Heart left ventricle (tissue), 16 donors: ENCODE data around the gene ARRB1. TPM values are rescaled to one million over a fixed set of nuclear protein-coding genes. Genes with fewer than 3 reads are reported as not detected.
A peak's percentile ranks its signal among the peaks of the same experiment; 100 is the strongest.
"Not testable (repeated sequence)": the region's sequence is repeated elsewhere in the genome, so short reads cannot be mapped to it uniquely, and the experiment has no call there.

ENCODE experiments used
- ATAC-seq, 4 donors: fragments of 200-7000 bp; cut with Tn5 transposase; one replicate each; pipeline ENCODE4 v1.9.1; 2020 to 2022; ENCODE audit warnings: moderate library complexity in 4 of 4, mild to moderate bottlenecking in 3 of 4, moderate number of reproducible peaks in 1 of 4
- DNase-seq, 5 donors: peaks; one replicate each; pipeline ENCODE4 v3.0.0-alpha.2; 2020
- H3K27ac ChIP-seq, 12 donors: fragments of 200-600 bp; sonication (generic) in 4 of 12; one replicate each; pipeline versions ENCODE4 v1.5.0 to v1.8.0; 2016 to 2022; ENCODE audit warnings: mild to moderate bottlenecking in 2 of 12
- H3K27me3 ChIP-seq, 9 donors: fragments of 200-600 bp; sonication (generic) in 2 of 9; one replicate each; pipeline versions ENCODE4 v1.5.1 to v1.8.0; 2016 to 2022; ENCODE audit warnings: mild to moderate bottlenecking in 3 of 9
- H3K36me3 ChIP-seq, 9 donors: fragments of 200-600 bp; sonication (generic) in 2 of 9; one replicate each; pipeline versions ENCODE4 v1.5.0 to v1.8.0; 2018 to 2022; ENCODE audit warnings: mild to moderate bottlenecking in 2 of 9
- H3K4me1 ChIP-seq, 12 donors: fragments of 200-600 bp; sonication (generic) in 4 of 12; one replicate each; pipeline versions ENCODE4 v1.5.0 to v1.8.0; 2016 to 2022; ENCODE audit warnings: mild to moderate bottlenecking in 3 of 12
- H3K4me3 ChIP-seq, 12 donors: fragments of 200-600 bp; sonication (generic) in 4 of 12; one replicate each; pipeline versions ENCODE4 v1.5.0 to v1.8.0; 2017 to 2022; ENCODE audit warnings: mild to moderate bottlenecking in 9 of 12, moderate library complexity in 4 of 12
- H3K9me3 ChIP-seq, 12 donors: fragments of 200-600 bp; sonication (generic) in 4 of 12; one replicate each; pipeline versions ENCODE4 v1.5.0 to v1.8.0; 2016 to 2022; ENCODE audit warnings: mild to moderate bottlenecking in 1 of 12
- CTCF ChIP-seq, 12 donors: fragments of 200-600 bp; sonication (generic) in 4 of 12; IDR thresholded peaks; one replicate each; pipeline versions ENCODE4 v1.5.0 to v1.8.0; 2018 to 2022; ENCODE audit warnings: antibody characterized with exemption in 12 of 12, mild to moderate bottlenecking in 5 of 12
- POLR2A ChIP-seq, 2 donors: fragments of 450-650 bp; IDR thresholded peaks; one replicate each; pipeline ENCODE4 v1.6.1; 2017; ENCODE audit warnings: antibody characterized with exemption in 2 of 2, mild to moderate bottlenecking in 2 of 2, moderate library complexity in 2 of 2
- WGBS, 4 donors: extraction: QIAGEN DNeasy Blood & Tissue Kit in 2 of 4; methylation state at CpG; one replicate each; pipeline versions ENCODE4 v1.1.5 to v1.1.7; 2013 to 2018; 5-methylcytosine and 5-hydroxymethylcytosine counted together
- intact Hi-C, 10 donors: fragments of 100-400 bp; cut with DNase I; formaldehyde crosslinking; loops; one replicate each; pipeline versions ENCODE4 v1.11.1 to v1.14.2; 2022
- polyA plus RNA-seq, 2 donors: library from polyadenylated mRNA; stranded (reverse); fragments of 200-250 nt; gene quantifications; one replicate each; pipeline ENCODE4 v1.2.3, GENCODE V29; 2013
- total RNA-seq, 9 donors: library from RNA; depleted of rRNA in 2 of 9; stranded (reverse); fragments of >200 nt in 2 of 9; fragmentation: NEBNext Ultra II Directional in 3 of 9; extraction: Animal tissue kit (Norgen Biotek cat#: 25700) in 3 of 9; gene quantifications; one replicate each; pipeline versions ENCODE4 v1.1.0 to v1.2.4, GENCODE V29; 2016 to 2023
- donor health status: ischemic (EF 13 %, LVEDD 7.1; RV severe dilation, severe dysfunction).
- donor health status: healthy with polysubstance abuse.
- donor health status: DM: no; HTN: yes; CAD: no.
- donor health status: DM: no; HTN: no; CAD: no.
- donor health status: ischemic (EF 25% LVEDD 6.9; RV normal size, moderate dysfunction).
- donor health status: ischemic (EF 25% LVEDD 5.7; RV mildly dilated, moderate dysfunction).
- donor health status: healthy.
- donor health status: DM: yes; HTN: yes; CAD: no.
- donor health status: ischemic (EF 35%, LVEDD 5.7; RV mildly dilated, moderate dysfunction).
- donor health status: nonischemic (EF 11% LVEDD 7.7; RV severe dilation, severe dysfunction).
- donor health status: DM: yes; HTN: yes; CAD: no.
- donor health status: PGD.
- donor health status: ischemic (EF 29% LVEDD 5.4; RV normal size, mild dysfunction).
- donor health status: nonischemic (EF 23%, LVEDD 6.1; RV moderate dilation, normal function).

ARRB1 gene
- total and polyA plus RNA-seq, 11 donors = 7.9 to 58.9 (median 25.4) TPM

- H3K4me1 ChIP-seq = peaks cover 16 to 91% (median 52%) of the 10 kb centered on the region in 12 donors
- no peak overlapping the region for H3K4me3 ChIP-seq
- H3K36me3 ChIP-seq = peaks cover 0 to 4% (median 0%) of the 10 kb centered on the region in 9 donors
- H3K27ac ChIP-seq = peak overlapping the region in 1 of 12 donors; percentile 91
- WGBS, 4 donors = 66 to 85% (median 76%) methylated on average over 11 of the region's 11 CpGs
- H3K9me3 ChIP-seq = no peaks in the 10 kb centered on the region
- ATAC-seq = no peak
- no peak for DNase-seq
- intact Hi-C loops = loop anchor here in 1 of 10 donors (5.0 kb wide), 1 partner anchor 53 kb away; no protein-coding TSS in a partner anchor
- no peaks in the 10 kb centered on the region for H3K27me3 ChIP-seq
- TF ChIP-seq CTCF (IDR thresholded peaks at IDR 0.05) = no peak
- no peak for TF ChIP-seq POLR2A (IDR thresholded peaks at IDR 0.05)
These were observed 16.5 kb downstream of the ARRB1 start for GRCh38 chr11:75334976-75335375.

DNA sequence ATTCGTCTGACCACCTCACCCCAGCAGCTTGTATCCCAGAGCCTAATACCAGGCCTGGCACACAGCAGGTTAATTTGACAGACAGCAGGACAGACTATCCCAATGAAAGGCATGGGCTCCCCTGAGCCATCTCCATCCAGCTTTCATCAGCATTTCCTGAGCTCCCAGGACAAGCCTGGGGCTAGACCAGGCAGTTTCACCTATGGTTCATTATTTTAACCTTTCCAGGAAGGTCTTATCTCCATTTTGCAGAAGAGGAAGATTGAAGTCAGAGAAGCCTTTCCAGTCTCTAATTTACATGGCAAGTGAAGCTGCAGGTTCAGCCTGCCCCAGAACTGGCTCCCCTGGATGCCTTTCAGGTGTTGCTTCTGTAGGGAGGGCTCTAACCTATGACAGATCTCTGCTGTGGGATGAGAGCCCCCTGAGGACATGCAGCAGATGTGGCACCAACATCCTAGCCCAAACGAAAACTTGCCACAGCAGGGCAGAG is 17.0 kb downstream of the ARRB1 start:
- TF ChIP-seq CTCF (IDR thresholded peaks at IDR 0.05) = no peak
- TF ChIP-seq POLR2A (IDR thresholded peaks at IDR 0.05) = no peak
- no peak for ATAC-seq
- no peaks in the 10 kb centered on the region for H3K27me3 ChIP-seq
- no peaks in the 10 kb centered on the region for H3K9me3 ChIP-seq
- WGBS, 4 donors = 69 to 88% (median 87%) methylated on average over 2 of the region's 2 CpGs
- no peak overlapping the region for H3K4me3 ChIP-seq
- intact Hi-C loops = no loop called here
- peaks cover 0 to 4% (median 0%) of the 10 kb centered on the region in 9 donors for H3K36me3 ChIP-seq
- peaks cover 11 to 91% (median 48%) of the 10 kb centered on the region in 12 donors for H3K4me1 ChIP-seq
- DNase-seq = no peak
- H3K27ac ChIP-seq = peak overlapping the region in 1 of 12 donors; percentile 91

DNA sequence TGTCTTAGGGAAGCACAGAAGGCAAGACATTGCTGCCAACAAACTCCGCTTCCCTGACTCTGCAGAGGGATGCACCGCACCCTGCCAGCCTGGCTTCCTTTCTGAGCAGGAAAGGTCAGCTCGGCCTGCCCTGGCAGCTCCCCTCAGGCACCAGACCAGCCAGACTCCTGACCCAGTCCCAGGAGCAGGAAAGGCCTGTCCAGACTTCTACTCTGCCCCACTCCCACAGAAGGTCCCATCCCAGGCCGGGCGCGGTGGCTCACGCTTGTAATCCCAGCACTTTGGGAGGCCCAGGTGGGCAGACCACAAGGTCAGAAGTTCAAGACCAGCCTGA is 17.7 kb downstream of the ARRB1 start:
- Histone ChIP-seq H3K27me3 (no peaks in the 10 kb centered on the region), H3K9me3 (no peaks in the 10 kb centered on the region), H3K27ac (peak overlapping the region in 2 of 12 donors; percentile 20 to 91), H3K4me3 (no peak overlapping the region), H3K4me1 (peaks cover 4 to 91% (median 44%) of the 10 kb centered on the region in 12 donors), H3K36me3 (peaks cover 0 to 4% (median 0%) of the 10 kb centered on the region in 9 donors)
- no peak for DNase-seq
- intact Hi-C loops = no loop called here
- no peak for TF ChIP-seq POLR2A (IDR thresholded peaks at IDR 0.05)
- no peak for TF ChIP-seq CTCF (IDR thresholded peaks at IDR 0.05)
- WGBS, 4 donors = 74 to 100% (median 86%) methylated on average over 4 to 7 of the region's 7 CpGs
- ATAC-seq = no peak

- DNase-seq (no peak), ATAC-seq (no peak)
- H3K9me3 ChIP-seq = no peaks in the 10 kb centered on the region
- intact Hi-C loops = no loop called here
- H3K4me1 ChIP-seq = peaks cover 0 to 91% (median 43%) of the 10 kb centered on the region in 12 donors
- no peak overlapping the region for H3K4me3 ChIP-seq
- no peak for TF ChIP-seq POLR2A (IDR thresholded peaks at IDR 0.05)
- TF ChIP-seq CTCF (IDR thresholded peaks at IDR 0.05) = no peak
- H3K27me3 ChIP-seq = no peaks in the 10 kb centered on the region
- peak overlapping the region in 2 of 12 donors; percentile 20 to 91 for H3K27ac ChIP-seq
- H3K36me3 ChIP-seq = peaks cover 0 to 4% (median 0%) of the 10 kb centered on the region in 9 donors
- WGBS, 4 donors = 79 to 89% (median 87%) methylated on average over 8 of the region's 8 CpGs
These were observed 18.2 kb downstream of the ARRB1 start for GRCh38 chr11:75333022-75333806.

- peaks cover 0 to 84% (median 30%) of the 10 kb centered on the region in 12 donors for H3K4me1 ChIP-seq
- H3K36me3 ChIP-seq, H3K27me3 ChIP-seq, H3K9me3 ChIP-seq, intact Hi-C loops, H3K27ac ChIP-seq, DNase-seq, ATAC-seq, H3K4me3 ChIP-seq: not testable (repeated sequence)
- WGBS, 4 donors = 93 to 96% (median 95%) methylated on average over 9 of the region's 9 CpGs
These were observed 19.7 kb downstream of the ARRB1 start for GRCh38 chr11:75331761-75332160.

DNA sequence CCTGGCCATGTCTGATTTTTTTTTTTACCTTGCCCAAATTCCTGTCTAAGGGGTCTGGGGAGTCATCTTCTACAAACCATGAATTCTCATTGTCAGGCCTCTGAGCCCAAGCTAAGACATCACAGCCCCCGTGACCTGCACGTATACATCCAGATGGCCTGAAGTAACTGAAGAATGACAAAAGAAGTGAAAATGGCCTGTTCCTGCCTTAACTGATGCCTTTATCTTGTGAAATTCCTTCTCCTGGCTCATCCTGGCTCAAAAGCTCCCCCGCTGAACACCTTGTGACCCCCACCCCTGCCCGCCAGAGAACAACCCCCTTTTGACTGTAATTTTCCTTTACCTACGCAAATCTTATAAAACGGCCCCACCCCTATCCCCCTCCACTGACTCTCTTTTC is 20.2 kb downstream of the ARRB1 start:
- H3K9me3 ChIP-seq, H3K27me3 ChIP-seq, DNase-seq, ATAC-seq, H3K27ac ChIP-seq, H3K4me3 ChIP-seq, intact Hi-C loops, H3K36me3 ChIP-seq: not testable (repeated sequence)
- H3K4me1 ChIP-seq = peaks cover 0 to 84% (median 30%) of the 10 kb centered on the region in 12 donors
- 95 to 99% (median 97%) methylated on average over 6 of the region's 6 CpGs for WGBS, 4 donors

DNA sequence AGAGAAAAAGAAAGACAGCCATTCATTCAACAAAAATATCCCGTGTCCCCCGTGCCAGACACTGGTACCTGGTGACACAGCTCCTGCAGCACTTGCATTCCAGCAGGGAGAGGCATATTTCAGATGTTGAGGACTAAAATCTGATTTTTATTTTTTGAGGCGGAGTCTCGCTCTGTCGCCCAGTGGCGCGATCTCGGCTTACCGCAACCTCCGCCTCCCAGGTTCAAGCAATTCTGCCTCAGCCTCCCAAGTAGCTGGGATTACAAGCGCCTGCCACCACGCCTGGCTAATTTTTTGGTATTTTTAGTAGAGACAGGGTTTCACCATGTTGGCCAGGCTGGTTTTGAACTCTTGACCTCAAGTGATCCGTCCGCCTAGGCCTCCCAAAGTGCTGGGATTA is 20.6 kb downstream of the ARRB1 start:
- intact Hi-C loops, DNase-seq, H3K36me3 ChIP-seq, H3K27me3 ChIP-seq, H3K9me3 ChIP-seq, H3K4me3 ChIP-seq, ATAC-seq: not testable (repeated sequence)
- Histone ChIP-seq H3K27ac (peak overlapping the region in 1 of 12 donors; percentile 27), H3K4me1 (peaks cover 0 to 84% (median 32%) of the 10 kb centered on the region in 12 donors)
- 93 to 97% (median 95%) methylated on average over 14 of the region's 14 CpGs for WGBS, 4 donors
